IPS-18a (cell line): Measurements from ENCODE around the gene FOXO3.

Experiments
- H3K27ac ChIP-seq: one replicate; pipeline ENCODE4 v1.5.1; 2013; ENCODE audit warnings: low read length
- H3K27me3 ChIP-seq: one replicate; pipeline ENCODE4 v1.6.1; 2013; ENCODE audit warnings: mild to moderate bottlenecking, low read length; ENCODE audit not compliant: control insufficient read depth, insufficient read depth
- H3K36me3 ChIP-seq: one replicate; pipeline ENCODE4 v1.6.1; 2013; ENCODE audit warnings: low read depth, low read length; ENCODE audit not compliant: control insufficient read depth
- H3K4me1 ChIP-seq: one replicate; pipeline ENCODE4 v1.6.1; 2013; ENCODE audit warnings: low read depth, low read length; ENCODE audit not compliant: control insufficient read depth
- H3K4me3 ChIP-seq: one replicate; pipeline ENCODE4 v1.5.1; 2013; ENCODE audit warnings: low read length
- H3K9ac ChIP-seq: one replicate; pipeline ENCODE4 v1.6.1; 2013; ENCODE audit warnings: mild to moderate bottlenecking, low read length, moderate library complexity
- H3K9me3 ChIP-seq: one replicate; pipeline ENCODE4 v1.6.1; 2013; ENCODE audit warnings: low read depth, low read length; ENCODE audit not compliant: control insufficient read depth

FOXO3 gene

GRCh38 chr6:108716801-108717791, 156.4 kb downstream of the FOXO3 start:
- no peak overlapping the region for H3K4me3 ChIP-seq

GRCh38 chr6:108719477-108719876, 158.8 kb downstream of the FOXO3 start:
- peaks cover 11% of the 10 kb centered on the region for H3K4me1 ChIP-seq
- H3K36me3 ChIP-seq, result no peaks in the 10 kb centered on the region
- H3K4me3 ChIP-seq, result no peak overlapping the region
- no peak overlapping the region for H3K9ac ChIP-seq
- H3K9me3 ChIP-seq, result no peaks in the 10 kb centered on the region
- H3K27ac ChIP-seq, result no peak overlapping the region
- no peaks in the 10 kb centered on the region for H3K27me3 ChIP-seq

More at GRCh38 chr6:108716801-108717791, 156.4 kb downstream of the FOXO3 start:
- H3K36me3 ChIP-seq, result no peaks in the 10 kb centered on the region
- peaks cover 11% of the 10 kb centered on the region for H3K4me1 ChIP-seq
- no peak overlapping the region for H3K9ac ChIP-seq
- no peaks in the 10 kb centered on the region for H3K27me3 ChIP-seq
- no peaks in the 10 kb centered on the region for H3K9me3 ChIP-seq
- H3K27ac ChIP-seq, result no peak overlapping the region

DNA sequence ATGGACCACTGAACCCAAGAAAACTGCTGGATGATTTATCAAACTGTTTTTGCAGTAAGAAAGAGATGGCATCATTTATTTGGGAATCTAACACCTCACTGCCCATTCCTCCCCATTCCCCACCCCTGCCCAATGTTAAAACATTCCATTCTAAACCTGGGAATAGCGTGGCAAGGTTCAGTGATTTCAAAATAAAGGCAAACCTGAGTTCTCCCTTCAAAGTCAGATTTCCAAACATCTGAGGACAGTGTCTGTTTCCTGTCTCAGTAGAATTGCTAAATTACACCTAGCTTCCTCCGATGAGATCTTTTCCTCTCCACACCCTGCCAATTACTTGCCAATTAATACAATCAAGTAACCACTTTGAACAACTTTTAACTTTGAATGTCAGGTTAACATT, 160.1 kb downstream of the FOXO3 start:
- no peak overlapping the region for H3K9ac ChIP-seq
- peaks cover 11% of the 10 kb centered on the region for H3K4me1 ChIP-seq
- no peaks in the 10 kb centered on the region for H3K27me3 ChIP-seq
- no peak overlapping the region for H3K27ac ChIP-seq
- no peaks in the 10 kb centered on the region for H3K9me3 ChIP-seq
- H3K36me3 ChIP-seq, result no peaks in the 10 kb centered on the region
- H3K4me3 ChIP-seq, result peak overlapping the region; percentile 0

- H3K4me1 ChIP-seq, result peaks cover 11% of the 10 kb centered on the region
- no peak overlapping the region for H3K27ac ChIP-seq
- peak overlapping the region; percentile 0 for H3K4me3 ChIP-seq
- no peak overlapping the region for H3K9ac ChIP-seq
- no peaks in the 10 kb centered on the region for H3K27me3 ChIP-seq
- no peaks in the 10 kb centered on the region for H3K36me3 ChIP-seq
- no peaks in the 10 kb centered on the region for H3K9me3 ChIP-seq
Measured at GRCh38 chr6:108721286-108721685, 160.6 kb downstream of the FOXO3 start.

DNA sequence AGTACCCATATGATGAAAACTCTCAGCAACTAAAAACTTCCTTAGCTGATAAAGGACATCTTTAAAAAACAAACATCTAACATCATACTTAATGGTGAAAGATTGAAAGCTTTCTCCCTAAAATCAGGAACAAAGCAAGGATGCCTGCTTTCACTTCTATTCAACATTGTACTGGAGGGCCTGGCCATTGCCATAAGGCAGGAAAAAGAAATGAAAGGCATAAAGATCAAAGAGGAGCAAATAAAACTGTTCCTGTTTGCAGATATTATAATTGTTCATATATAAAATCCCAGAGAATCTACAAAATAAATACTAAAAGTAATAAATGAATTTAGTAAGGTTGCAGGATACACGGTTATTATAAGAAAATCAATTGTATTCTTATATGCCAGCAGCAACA, 162.9 kb downstream of the FOXO3 start:
- H3K4me1 ChIP-seq, result peaks cover 11% of the 10 kb centered on the region
- H3K9ac ChIP-seq, result no peak overlapping the region
- H3K27ac ChIP-seq, result no peak overlapping the region
- H3K36me3 ChIP-seq, result no peaks in the 10 kb centered on the region
- no peak overlapping the region for H3K4me3 ChIP-seq
- no peaks in the 10 kb centered on the region for H3K27me3 ChIP-seq
- H3K9me3 ChIP-seq, result no peaks in the 10 kb centered on the region

- Histone ChIP-seq H3K9me3 (no peaks in the 10 kb centered on the region), H3K4me1 (peaks cover 12% of the 10 kb centered on the region), H3K9ac (no peak overlapping the region), H3K27ac (no peak overlapping the region), H3K27me3 (peaks cover 12% of the 10 kb centered on the region), H3K36me3 (no peaks in the 10 kb centered on the region), H3K4me3 (no peak overlapping the region)
Measured at GRCh38 chr6:108726726-108727339, 166.1 kb downstream of the FOXO3 start.

DNA sequence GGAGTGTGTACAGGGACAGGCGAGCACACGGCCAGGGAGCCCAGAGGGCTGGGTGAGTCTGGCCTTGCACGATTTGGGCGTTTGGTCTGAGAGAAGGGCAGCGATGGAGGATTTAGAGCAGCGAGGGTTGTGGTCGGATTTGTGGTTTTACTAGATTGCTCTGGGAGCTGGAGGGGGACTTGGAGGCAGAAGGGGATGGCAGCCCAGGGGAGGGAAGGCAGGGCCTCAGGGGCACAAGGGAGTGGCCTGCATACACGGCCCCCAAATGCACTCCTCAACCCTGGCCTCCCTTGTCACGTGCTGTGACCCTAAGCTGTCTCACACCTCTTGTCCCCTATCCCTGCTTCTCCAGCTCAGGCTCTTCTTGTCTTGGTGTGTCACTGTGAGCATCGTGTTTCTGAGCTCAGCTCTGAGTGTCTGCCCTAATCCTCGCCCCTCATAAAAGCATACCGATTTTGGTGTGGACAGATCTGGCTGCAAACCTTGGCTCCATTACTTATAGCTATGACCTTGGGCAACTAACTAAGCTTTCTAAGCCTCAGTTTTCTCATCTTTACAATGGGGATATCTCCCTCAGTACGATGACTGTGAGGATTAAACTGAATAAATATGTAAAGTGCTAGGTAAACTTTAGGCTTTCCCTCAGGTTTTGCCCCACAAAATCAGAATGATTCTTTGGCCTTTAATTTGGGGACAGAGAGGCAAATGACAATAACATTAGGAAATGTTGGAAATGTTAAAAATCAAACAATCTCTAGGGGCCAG, 167.4 kb downstream of the FOXO3 start:
- H3K9me3 ChIP-seq, result no peaks in the 10 kb centered on the region
- H3K27me3 ChIP-seq, result peaks cover 16% of the 10 kb centered on the region
- H3K4me3 ChIP-seq, result no peak overlapping the region
- no peaks in the 10 kb centered on the region for H3K36me3 ChIP-seq
- no peak overlapping the region for H3K9ac ChIP-seq
- H3K4me1 ChIP-seq, result peaks cover 12% of the 10 kb centered on the region
- H3K27ac ChIP-seq, result no peak overlapping the region

DNA sequence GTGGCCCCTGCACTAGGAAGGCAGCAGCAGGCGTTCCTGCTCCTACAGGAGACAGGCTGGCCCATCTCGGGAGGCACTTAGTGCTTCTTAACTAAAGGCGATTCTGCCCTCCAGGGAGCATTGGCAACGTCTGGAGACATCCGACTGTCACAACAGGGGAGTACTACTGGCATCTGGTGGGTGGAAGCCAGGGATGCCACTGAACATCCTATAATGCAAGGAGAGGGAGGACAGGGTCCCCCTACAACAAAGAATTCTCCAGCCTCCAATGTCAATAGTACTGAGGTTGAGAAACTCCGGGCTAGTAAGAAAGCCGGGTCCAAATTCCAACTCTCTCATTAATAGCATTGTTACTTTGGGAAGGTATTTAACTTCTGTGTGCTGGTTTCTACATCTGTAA, 168.1 kb downstream of the FOXO3 start:
- H3K9me3 ChIP-seq, result no peaks in the 10 kb centered on the region
- H3K4me1 ChIP-seq, result peaks cover 12% of the 10 kb centered on the region
- peaks cover 16% of the 10 kb centered on the region for H3K27me3 ChIP-seq
- no peak overlapping the region for H3K9ac ChIP-seq
- H3K27ac ChIP-seq, result no peak overlapping the region
- H3K36me3 ChIP-seq, result no peaks in the 10 kb centered on the region
- no peak overlapping the region for H3K4me3 ChIP-seq

DNA sequence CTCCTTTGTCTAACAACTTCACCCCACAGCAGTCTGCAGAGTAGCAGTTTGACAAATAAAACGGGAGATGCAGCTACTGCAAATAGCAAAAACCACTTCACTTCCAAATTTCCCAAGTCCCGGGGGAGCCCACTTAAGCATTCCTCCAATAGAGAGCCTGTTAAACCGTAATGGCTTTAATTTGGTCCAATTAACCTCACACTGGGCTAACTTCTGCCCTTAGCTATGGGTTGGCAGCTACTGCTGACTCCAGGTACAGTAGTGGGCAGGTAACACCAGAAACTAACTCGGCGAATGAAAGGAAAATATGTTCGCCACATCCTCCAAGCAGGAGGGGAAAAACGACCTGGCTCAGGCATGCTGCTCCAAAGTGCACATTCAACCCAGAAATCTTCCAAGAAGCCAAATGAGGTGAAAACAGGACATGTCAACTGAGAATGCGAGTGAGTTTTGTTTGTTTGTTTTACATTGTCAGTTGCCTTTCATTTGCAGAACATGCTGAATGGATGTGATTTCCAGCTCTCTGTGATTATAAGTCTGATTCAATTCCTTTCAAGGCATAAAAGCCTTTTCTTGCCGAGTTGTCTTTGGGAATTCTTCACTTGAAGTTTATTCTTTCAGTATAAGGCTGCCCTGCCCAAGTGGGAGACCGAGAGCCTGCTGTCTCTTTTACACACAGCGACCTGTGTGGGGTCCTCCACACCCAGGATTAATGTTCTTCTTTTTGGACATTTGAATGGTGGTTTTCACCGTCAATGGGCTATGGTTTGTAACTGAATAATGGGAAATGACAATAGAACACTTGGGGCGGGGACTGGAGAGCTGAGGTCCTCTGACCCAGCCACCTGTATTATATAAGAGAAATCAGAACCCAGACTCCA, 170.2 kb downstream of the FOXO3 start:
- no peaks in the 10 kb centered on the region for H3K36me3 ChIP-seq
- H3K4me1 ChIP-seq, result peaks cover 14% of the 10 kb centered on the region
- H3K4me3 ChIP-seq, result peak overlapping the region; percentile 8
- H3K27ac ChIP-seq, result no peak overlapping the region
- H3K9ac ChIP-seq, result no peak overlapping the region
- H3K27me3 ChIP-seq, result peaks cover 23% of the 10 kb centered on the region
- H3K9me3 ChIP-seq, result no peaks in the 10 kb centered on the region

DNA sequence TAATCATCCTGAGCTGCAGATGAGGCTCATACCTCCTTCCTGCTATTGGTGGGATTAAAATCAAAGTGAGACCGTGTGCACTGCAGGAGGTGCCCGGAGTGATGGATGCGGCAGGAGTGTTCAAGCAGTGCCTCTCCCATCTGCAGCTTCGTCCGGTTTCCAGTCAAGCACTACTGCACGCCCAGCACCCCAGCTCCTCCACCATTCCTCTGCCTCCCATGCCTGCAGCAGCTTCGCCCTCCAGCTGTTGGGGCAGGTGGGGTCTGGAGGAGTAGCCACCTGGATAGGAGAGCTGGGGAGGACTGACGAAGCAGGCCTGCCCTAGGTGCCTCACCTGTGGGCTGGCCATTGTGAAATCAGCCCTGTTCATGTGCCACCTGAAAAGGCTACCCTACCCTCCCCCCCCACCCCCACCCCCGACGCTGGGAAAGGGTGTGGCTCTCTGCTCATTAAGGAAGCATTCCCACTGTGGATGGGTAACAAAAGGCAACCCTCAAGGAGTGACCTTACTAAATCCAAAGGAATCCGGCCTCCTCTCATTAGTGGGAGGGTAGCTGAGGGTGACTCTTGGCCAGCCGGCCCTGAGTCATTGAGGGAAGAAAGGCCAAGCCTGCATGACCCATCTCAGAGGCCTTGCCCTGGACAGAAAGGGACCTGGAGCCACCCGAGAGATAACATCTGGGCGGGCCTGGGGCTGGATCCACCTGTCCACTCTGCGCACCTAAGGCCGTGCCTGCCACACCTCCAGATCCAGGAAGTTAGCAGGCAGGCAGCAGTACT, 171.6 kb downstream of the FOXO3 start:
- no peaks in the 10 kb centered on the region for H3K36me3 ChIP-seq
- H3K27ac ChIP-seq, result no peak overlapping the region
- no peaks in the 10 kb centered on the region for H3K9me3 ChIP-seq
- peaks cover 22% of the 10 kb centered on the region for H3K4me1 ChIP-seq
- H3K9ac ChIP-seq, result no peak overlapping the region
- peaks cover 23% of the 10 kb centered on the region for H3K27me3 ChIP-seq
- H3K4me3 ChIP-seq, result no peak overlapping the region
